GM12875 (cell line): ENCODE data around the gene PCK1.

ENCODE experiments used
- H3K4me3 ChIP-seq: one replicate; pipeline ENCODE4 v1.5.1; 2011; ENCODE audit warnings: low read depth, low read length, control low read depth
- TF ChIP-seq, protein P1 (sequence below): IDR thresholded peaks from 2 replicates; pipeline ENCODE4 v1.5.1; 2011; ENCODE audit warnings: low read depth, mild to moderate bottlenecking, control low read depth, inconsistent platforms, low read length, moderate library complexity, borderline replicate concordance; ENCODE audit not compliant: insufficient read depth

PCK1 gene

GRCh38 chr20:57573242-57573641 is 12.3 kb downstream of the PCK1 start:
- H3K4me3 ChIP-seq, result no peak overlapping the region
- TF ChIP-seq, protein P1, sequence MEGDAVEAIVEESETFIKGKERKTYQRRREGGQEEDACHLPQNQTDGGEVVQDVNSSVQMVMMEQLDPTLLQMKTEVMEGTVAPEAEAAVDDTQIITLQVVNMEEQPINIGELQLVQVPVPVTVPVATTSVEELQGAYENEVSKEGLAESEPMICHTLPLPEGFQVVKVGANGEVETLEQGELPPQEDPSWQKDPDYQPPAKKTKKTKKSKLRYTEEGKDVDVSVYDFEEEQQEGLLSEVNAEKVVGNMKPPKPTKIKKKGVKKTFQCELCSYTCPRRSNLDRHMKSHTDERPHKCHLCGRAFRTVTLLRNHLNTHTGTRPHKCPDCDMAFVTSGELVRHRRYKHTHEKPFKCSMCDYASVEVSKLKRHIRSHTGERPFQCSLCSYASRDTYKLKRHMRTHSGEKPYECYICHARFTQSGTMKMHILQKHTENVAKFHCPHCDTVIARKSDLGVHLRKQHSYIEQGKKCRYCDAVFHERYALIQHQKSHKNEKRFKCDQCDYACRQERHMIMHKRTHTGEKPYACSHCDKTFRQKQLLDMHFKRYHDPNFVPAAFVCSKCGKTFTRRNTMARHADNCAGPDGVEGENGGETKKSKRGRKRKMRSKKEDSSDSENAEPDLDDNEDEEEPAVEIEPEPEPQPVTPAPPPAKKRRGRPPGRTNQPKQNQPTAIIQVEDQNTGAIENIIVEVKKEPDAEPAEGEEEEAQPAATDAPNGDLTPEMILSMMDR, result no peak

- TF ChIP-seq, protein P1, result peak; percentile 61
- H3K4me3 ChIP-seq, result no peak overlapping the region
These were observed 13.0 kb downstream of the PCK1 start for GRCh38 chr20:57573894-57574293.

DNA sequence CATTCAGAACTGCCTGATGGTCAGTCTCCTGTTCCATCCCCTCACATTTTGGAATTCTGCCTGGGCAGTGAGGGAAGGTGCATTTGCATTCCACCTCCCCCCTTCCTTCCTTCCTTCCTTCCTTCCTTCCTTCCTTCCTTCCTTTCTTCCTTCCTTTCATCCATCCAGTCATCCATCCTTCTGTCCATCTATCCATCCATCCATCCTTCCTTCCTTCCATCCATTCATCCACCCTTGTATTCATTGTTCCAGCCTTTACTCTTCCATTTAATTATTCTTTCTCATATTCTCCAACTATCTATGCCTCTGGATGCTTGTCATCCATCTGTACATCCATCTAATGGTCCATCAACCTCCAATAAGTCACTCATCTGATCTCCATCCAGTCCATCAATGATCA is 14.0 kb downstream of the PCK1 start:
- H3K4me3 ChIP-seq, result no peak overlapping the region
- TF ChIP-seq, protein P1, result no peak

DNA sequence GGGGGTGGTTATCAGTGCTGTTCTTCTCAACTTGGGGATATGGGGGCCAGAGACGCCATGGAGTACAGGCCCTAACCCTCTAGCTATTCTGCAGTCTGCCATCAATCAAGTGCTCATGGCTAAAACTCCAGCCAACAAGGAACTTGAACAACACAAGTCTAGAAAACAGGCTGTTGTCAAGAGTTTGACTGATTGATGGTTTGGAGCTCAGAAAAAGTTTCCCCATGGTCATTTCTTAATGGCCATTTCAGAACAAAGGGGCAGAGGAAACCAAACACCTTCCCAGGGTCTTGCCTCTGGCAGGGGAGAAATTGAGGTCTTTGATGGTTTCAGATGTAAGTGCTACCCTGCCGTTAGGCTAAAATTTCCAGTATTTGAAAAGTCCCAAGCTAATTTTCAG is 15.1 kb downstream of the PCK1 start:
- TF ChIP-seq, protein P1, result no peak
- H3K4me3 ChIP-seq, result no peak overlapping the region

DNA sequence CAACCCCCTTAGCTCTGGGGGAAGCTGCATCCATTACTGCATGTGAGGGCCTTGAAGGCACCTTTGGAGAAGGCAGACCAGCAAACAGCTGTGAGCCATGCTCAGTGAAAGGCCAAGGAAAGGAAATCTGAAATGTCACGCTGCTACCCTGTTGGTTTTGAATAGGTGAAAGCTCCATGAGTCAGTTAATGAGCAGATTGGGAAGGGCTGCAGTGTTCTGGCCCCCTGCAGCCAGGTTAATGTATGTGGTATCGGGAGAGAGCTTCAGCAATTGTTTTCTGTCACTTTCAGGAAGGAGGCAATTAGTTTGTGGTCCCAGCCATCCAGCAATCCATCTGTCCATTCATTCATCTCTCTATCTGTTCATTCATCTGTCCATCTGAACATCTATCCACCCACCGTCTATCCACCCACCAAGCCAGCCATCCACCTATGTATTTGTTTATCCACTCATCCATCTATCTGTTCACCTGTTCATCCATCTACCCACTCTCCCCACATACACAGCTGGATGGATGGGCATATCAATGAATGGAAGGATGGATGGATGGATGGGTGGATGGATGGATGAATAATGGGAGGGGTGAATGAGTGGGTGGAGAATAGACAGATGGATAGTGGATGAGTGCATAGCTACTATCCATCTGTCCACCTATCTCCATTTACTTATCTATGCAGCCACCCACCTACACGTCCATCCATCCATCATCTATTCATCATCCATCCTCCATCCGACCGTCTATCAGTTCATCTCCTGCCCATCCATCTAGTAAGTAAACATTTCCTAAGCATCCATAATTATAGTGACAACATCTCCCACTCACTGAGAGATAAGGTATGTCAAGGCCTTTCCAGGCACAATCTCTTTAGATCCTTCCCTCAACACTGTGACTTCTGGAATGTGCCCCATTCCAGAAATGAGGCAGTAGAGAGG is 16.0 kb downstream of the PCK1 start:
- no peak overlapping the region for H3K4me3 ChIP-seq
- TF ChIP-seq, protein P1, result no peak

- no peak overlapping the region for H3K4me3 ChIP-seq
- TF ChIP-seq, protein P1, result no peak
These were observed 17.0 kb downstream of the PCK1 start for GRCh38 chr20:57577679-57578475.
